Loucy (cell line): ENCODE results near the gene MRPL53.

Experiments
- H2AFZ ChIP-seq: fragments of 200-600 bp; sonication (generic); 2 replicates; pipeline ENCODE4 v1.6.0; 2016; ENCODE audit warnings: antibody characterized with exemption, mild to moderate bottlenecking, low read length, moderate library complexity
- H3F3A ChIP-seq: fragments of 200-600 bp; 2 replicates; pipeline ENCODE4 v1.6.0; 2016; ENCODE audit warnings: antibody characterized with exemption, low read depth, mild to moderate bottlenecking
- H3K27me3 ChIP-seq: fragments of 200-600 bp; sonication (generic); 2 replicates; pipeline ENCODE4 v1.6.1; 2014; ENCODE audit warnings: low read length, mild to moderate bottlenecking; ENCODE audit not compliant: insufficient read depth, poor library complexity, severe bottlenecking
- H3K36me3 ChIP-seq: fragments of 200-600 bp; sonication (generic); 2 replicates; pipeline ENCODE4 v1.6.1; 2016; ENCODE audit warnings: low read length; ENCODE audit not compliant: insufficient read depth
- H3K4me1 ChIP-seq: fragments of 200-600 bp; sonication (generic); 2 replicates; pipeline ENCODE4 v1.5.1; 2014; ENCODE audit warnings: low read length, mild to moderate bottlenecking; ENCODE audit not compliant: insufficient read depth, poor library complexity, severe bottlenecking
- H3K4me2 ChIP-seq: fragments of 200-600 bp; sonication (generic); 2 replicates; pipeline ENCODE4 v1.6.0; 2014; ENCODE audit warnings: antibody characterized with exemption, low read length, low read depth, mild to moderate bottlenecking; ENCODE audit not compliant: poor library complexity, severe bottlenecking
- H3K4me3 ChIP-seq: fragments of 200-600 bp; sonication (generic); 2 replicates; pipeline ENCODE4 v1.5.1; 2014; ENCODE audit warnings: low read length, mild to moderate bottlenecking, mixed read lengths; ENCODE audit not compliant: poor library complexity, severe bottlenecking
- H3K79me2 ChIP-seq: fragments of 200-600 bp; sonication (generic); 2 replicates; pipeline ENCODE4 v1.6.1; 2014; ENCODE audit warnings: low read length; ENCODE audit not compliant: insufficient read depth
- H3K9ac ChIP-seq: fragments of 200-600 bp; sonication (generic); 2 replicates; pipeline ENCODE4 v1.6.0; 2014; ENCODE audit warnings: mild to moderate bottlenecking, low read depth, low read length, moderate library complexity; ENCODE audit not compliant: poor library complexity, severe bottlenecking
- H3K9me2 ChIP-seq: fragments of 200-600 bp; sonication (generic); replicated peaks from 2 replicates; pipeline ENCODE4 v1.6.1; 2016; ENCODE audit warnings: low read depth, low read length, mixed read lengths
- H3K9me3 ChIP-seq: fragments of 200-600 bp; sonication (generic); 2 replicates; pipeline ENCODE4 v1.6.1; 2014; ENCODE audit warnings: mild to moderate bottlenecking, antibody characterized with exemption, low read length, low read depth; ENCODE audit not compliant: insufficient read depth
- H4K20me1 ChIP-seq: fragments of 200-600 bp; sonication (generic); 2 replicates; pipeline ENCODE4 v1.6.0; 2014; ENCODE audit warnings: antibody characterized with exemption, low read length, mild to moderate bottlenecking; ENCODE audit not compliant: insufficient read depth, poor library complexity, severe bottlenecking
- CTCF ChIP-seq: fragments of 200-600 bp; sonication (generic); conservative IDR thresholded peaks from 2 replicates; pipeline ENCODE4 v1.5.1; 2014; ENCODE audit warnings: mild to moderate bottlenecking, antibody characterized with exemption, low read length
- EZH2phosphoT487 ChIP-seq: fragments of 200-600 bp; IDR thresholded peaks from 2 replicates; pipeline ENCODE4 v1.6.1; 2018; ENCODE audit warnings: antibody characterized with exemption, mild to moderate bottlenecking, moderate library complexity, borderline replicate concordance

The MRPL53 gene

GRCh38 chr2:74502147-74502719 lies 29.8 kb upstream of the MRPL53 start:
- H3K36me3 ChIP-seq: no peaks in the 10 kb centered on the region
- no peaks in the 10 kb centered on the region for H3K9me3 ChIP-seq
- peak overlapping the region; percentile 99 for H3K4me2 ChIP-seq
- H3K4me3 ChIP-seq: peak overlapping the region; percentile 77
- H2AFZ ChIP-seq: 0 out of 2 replicates have a peak overlapping the region, but pooled peaks have one; percentile 83
- no peak for TF ChIP-seq EZH2phosphoT487
- no peak for TF ChIP-seq CTCF
- no peaks in the 10 kb centered on the region for H3F3A ChIP-seq
- no peaks in the 10 kb centered on the region for H3K27me3 ChIP-seq
- no peaks in the 10 kb centered on the region for H3K9me2 ChIP-seq
- H4K20me1 ChIP-seq: no peaks in the 10 kb centered on the region
- peak overlapping the region; percentile 80 for H3K9ac ChIP-seq
- peaks cover 18% of the 10 kb centered on the region for H3K4me1 ChIP-seq
- peaks cover 23% of the 10 kb centered on the region for H3K79me2 ChIP-seq

GRCh38 chr2:74501335-74502071 lies 29.0 kb upstream of the MRPL53 start:
- no peaks in the 10 kb centered on the region for H3K9me3 ChIP-seq
- peak overlapping the region; percentile 26 for H3K9ac ChIP-seq
- no peaks in the 10 kb centered on the region for H4K20me1 ChIP-seq
- no peaks in the 10 kb centered on the region for H3F3A ChIP-seq
- H3K9me2 ChIP-seq: no peaks in the 10 kb centered on the region
- no peak overlapping the region for H2AFZ ChIP-seq
- no peaks in the 10 kb centered on the region for H3K36me3 ChIP-seq
- H3K79me2 ChIP-seq: peaks cover 18% of the 10 kb centered on the region
- H3K27me3 ChIP-seq: no peaks in the 10 kb centered on the region
- no peak overlapping the region for H3K4me3 ChIP-seq
- peak overlapping the region; percentile 99 for H3K4me2 ChIP-seq
- no peak for TF ChIP-seq EZH2phosphoT487
- no peak for TF ChIP-seq CTCF
- peaks cover 12% of the 10 kb centered on the region for H3K4me1 ChIP-seq

- H3K4me2 ChIP-seq: no peak overlapping the region
- no peaks in the 10 kb centered on the region for H3K9me2 ChIP-seq
- no peaks in the 10 kb centered on the region for H3K9me3 ChIP-seq
- no peak overlapping the region for H3K4me3 ChIP-seq
- no peaks in the 10 kb centered on the region for H4K20me1 ChIP-seq
- peaks cover 11% of the 10 kb centered on the region for H3K79me2 ChIP-seq
- TF ChIP-seq CTCF: no peak
- TF ChIP-seq EZH2phosphoT487: no peak
- H3K9ac ChIP-seq: no peak overlapping the region
- no peaks in the 10 kb centered on the region for H3K27me3 ChIP-seq
- H3K4me1 ChIP-seq: peaks cover 6% of the 10 kb centered on the region
- no peak overlapping the region for H2AFZ ChIP-seq
- H3F3A ChIP-seq: no peaks in the 10 kb centered on the region
- no peaks in the 10 kb centered on the region for H3K36me3 ChIP-seq
These were observed 28.1 kb upstream of the MRPL53 start for GRCh38 chr2:74500578-74500946.
